Keratinocyte (primary cell): ENCODE measurements around the gene JAM2.

Experiments
- EZH2 ChIP-seq: IDR thresholded peaks from one replicate; pipeline ENCODE4 v1.6.1; 2012; ENCODE audit warnings: inconsistent platforms, mild to moderate bottlenecking, low read length, moderate library complexity
- TF ChIP-seq, protein P1 (sequence below), 3 experiments: IDR thresholded peaks in 1 of 3; conservative IDR thresholded peaks in 1 of 3; optimal IDR thresholded peaks in 1 of 3; 2 replicates in 2 of 3; 3 replicates in 1 of 3; pipeline versions ENCODE3 to v1.5.1; 2011; ENCODE audit warnings: low read length in 3 of 3, mild to moderate bottlenecking in 3 of 3, moderate library complexity in 2 of 3, control low read depth in 1 of 3, inconsistent platforms in 1 of 3; ENCODE audit not compliant: insufficient read depth in 2 of 3; ENCODE audit errors: extremely low read depth in 1 of 3

DNA sequence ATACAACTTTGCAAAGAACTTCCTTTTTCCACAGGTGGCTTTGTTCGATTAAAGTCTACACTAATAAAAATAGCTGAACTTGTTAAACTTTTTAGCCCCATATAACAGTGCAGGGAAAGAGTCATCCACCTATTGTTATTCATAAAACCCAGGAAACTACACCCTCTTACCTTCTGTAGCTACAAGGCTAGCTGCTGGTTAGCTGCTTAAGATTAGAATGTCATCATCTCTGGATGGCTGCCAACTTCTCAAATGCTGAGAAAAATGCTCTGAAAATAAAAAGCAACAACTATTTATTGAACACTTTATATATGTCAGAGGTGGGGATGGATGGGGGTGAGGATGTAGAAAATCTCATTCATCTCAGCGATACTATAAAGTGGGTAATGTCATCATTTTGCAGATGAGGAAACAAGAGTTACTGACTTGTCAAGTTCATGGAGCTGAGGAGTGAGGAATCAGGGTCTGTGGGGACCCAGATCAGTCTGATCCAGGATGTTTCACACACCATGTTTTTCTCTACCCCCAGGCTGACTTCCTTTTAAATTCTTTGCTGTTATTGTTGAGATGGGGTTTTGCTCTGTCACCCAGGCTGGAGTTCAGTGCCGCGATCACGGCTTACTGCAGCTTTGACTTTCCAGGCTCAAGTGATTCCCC is 78.6 kb downstream of the JAM2 start:
- TF ChIP-seq, protein P1, sequence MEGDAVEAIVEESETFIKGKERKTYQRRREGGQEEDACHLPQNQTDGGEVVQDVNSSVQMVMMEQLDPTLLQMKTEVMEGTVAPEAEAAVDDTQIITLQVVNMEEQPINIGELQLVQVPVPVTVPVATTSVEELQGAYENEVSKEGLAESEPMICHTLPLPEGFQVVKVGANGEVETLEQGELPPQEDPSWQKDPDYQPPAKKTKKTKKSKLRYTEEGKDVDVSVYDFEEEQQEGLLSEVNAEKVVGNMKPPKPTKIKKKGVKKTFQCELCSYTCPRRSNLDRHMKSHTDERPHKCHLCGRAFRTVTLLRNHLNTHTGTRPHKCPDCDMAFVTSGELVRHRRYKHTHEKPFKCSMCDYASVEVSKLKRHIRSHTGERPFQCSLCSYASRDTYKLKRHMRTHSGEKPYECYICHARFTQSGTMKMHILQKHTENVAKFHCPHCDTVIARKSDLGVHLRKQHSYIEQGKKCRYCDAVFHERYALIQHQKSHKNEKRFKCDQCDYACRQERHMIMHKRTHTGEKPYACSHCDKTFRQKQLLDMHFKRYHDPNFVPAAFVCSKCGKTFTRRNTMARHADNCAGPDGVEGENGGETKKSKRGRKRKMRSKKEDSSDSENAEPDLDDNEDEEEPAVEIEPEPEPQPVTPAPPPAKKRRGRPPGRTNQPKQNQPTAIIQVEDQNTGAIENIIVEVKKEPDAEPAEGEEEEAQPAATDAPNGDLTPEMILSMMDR (optimal IDR thresholded peaks at IDR 0.05 in 1 of 3, IDR thresholded peaks at IDR 0.05 in 1 of 3, conservative IDR thresholded peaks at IDR 0.05 in 1 of 3; ENCODE audit: extremely low read depth in 1 of 3, insufficient read depth in 2 of 3, low read length in 3 of 3), result no peak
- TF ChIP-seq EZH2, result no peak
